ENCODE measurements around the gene DYNLT4. TPM values are rescaled to one million over a fixed set of nuclear protein-coding genes. Genes with fewer than 3 reads are reported as not detected.

Gene DYNLT4
- total and polyA plus RNA-seq, 5 donors from 2014 or later, result 0.71 to 3.6 (median 2.3) TPM; not detected in 1

GRCh38 chr1:44834328-44834727 is 27.2 kb upstream of the DYNLT4 start:
- no peaks in the 10 kb centered on the region for H3K36me3 Mint-ChIP-seq

GRCh38 chr1:44832056-44832705 is 25.0 kb upstream of the DYNLT4 start:
- no peak overlapping the region for H3K4me3 ChIP-seq (ENCODE audit: low read depth, low read length)
- no peaks in the 10 kb centered on the region for H3K36me3 Mint-ChIP-seq

More at GRCh38 chr1:44834328-44834727, 27.2 kb upstream of the DYNLT4 start:
- Histone ChIP-seq H3K27ac (ENCODE audit: insufficient read depth, low read length, poor library complexity, severe bottlenecking) (no peak overlapping the region), H3K4me1 (ENCODE audit: control insufficient read depth, insufficient read depth, low read length, poor library complexity, severe bottlenecking) (peaks cover 6% of the 10 kb centered on the region), H3K36me3 (ENCODE audit: control insufficient read depth, insufficient read depth, low read length) (no peaks in the 10 kb centered on the region), H3K4me3 (ENCODE audit: low read depth, low read length) (no peak overlapping the region), H3K9me3 (ENCODE audit: control insufficient read depth in 2 of 2, low read length in 2 of 2) (no peaks in the 10 kb centered on the region), H3K27me3 (ENCODE audit: control insufficient read depth, insufficient read depth, low read length) (no peaks in the 10 kb centered on the region)
- no peak overlapping the region for H3K4me3 Mint-ChIP-seq
- H3K27ac Mint-ChIP-seq, result peak overlapping the region in 1 of 3 donors; percentile 18
- no peak for DNase-seq
- ATAC-seq (ENCODE audit: low read depth in 2 of 2), result no peak
- peaks cover 7 to 10% (median 7%) of the 10 kb centered on the region in 4 donors for H3K4me1 Mint-ChIP-seq
- no peaks in the 10 kb centered on the region for H3K9me3 Mint-ChIP-seq
- H3K27me3 Mint-ChIP-seq, result no peaks in the 10 kb centered on the region

GRCh38 chr1:44831516-44831915 is 24.4 kb upstream of the DYNLT4 start:
- H3K36me3 ChIP-seq (ENCODE audit: control insufficient read depth, insufficient read depth, low read length), result no peaks in the 10 kb centered on the region
- no peak overlapping the region for H3K4me3 Mint-ChIP-seq

More at GRCh38 chr1:44832056-44832705, 25.0 kb upstream of the DYNLT4 start:
- Histone ChIP-seq H3K9me3 (ENCODE audit: control insufficient read depth in 2 of 2, low read length in 2 of 2) (no peaks in the 10 kb centered on the region), H3K27ac (ENCODE audit: insufficient read depth, low read length, poor library complexity, severe bottlenecking) (no peak overlapping the region), H3K4me1 (ENCODE audit: control insufficient read depth, insufficient read depth, low read length, poor library complexity, severe bottlenecking) (peaks cover 6% of the 10 kb centered on the region), H3K27me3 (ENCODE audit: control insufficient read depth, insufficient read depth, low read length) (no peaks in the 10 kb centered on the region), H3K36me3 (ENCODE audit: control insufficient read depth, insufficient read depth, low read length) (no peaks in the 10 kb centered on the region)
- H3K27me3 Mint-ChIP-seq, result no peaks in the 10 kb centered on the region
- DNase-seq (no peak), ATAC-seq (ENCODE audit: low read depth in 2 of 2) (no peak)
- peaks cover 7 to 10% (median 7%) of the 10 kb centered on the region in 4 donors for H3K4me1 Mint-ChIP-seq
- H3K27ac Mint-ChIP-seq, result no peak overlapping the region
- H3K9me3 Mint-ChIP-seq, result no peaks in the 10 kb centered on the region
- no peak overlapping the region for H3K4me3 Mint-ChIP-seq

GRCh38 chr1:44830900-44831304 is 23.8 kb upstream of the DYNLT4 start:
- ATAC-seq (ENCODE audit: low read depth in 2 of 2), result no peak
- Mint-ChIP-seq H3K27ac (peak overlapping the region in 1 of 3 donors; percentile 36), H3K9me3 (no peaks in the 10 kb centered on the region), H3K4me3 (no peak overlapping the region), H3K36me3 (no peaks in the 10 kb centered on the region), H3K4me1 (peaks cover 4 to 5% (median 4%) of the 10 kb centered on the region in 4 donors), H3K27me3 (no peaks in the 10 kb centered on the region)
- no peaks in the 10 kb centered on the region for H3K36me3 ChIP-seq (ENCODE audit: control insufficient read depth, insufficient read depth, low read length)
- no peaks in the 10 kb centered on the region for H3K27me3 ChIP-seq (ENCODE audit: control insufficient read depth, insufficient read depth, low read length)
- H3K27ac ChIP-seq (ENCODE audit: insufficient read depth, low read length, poor library complexity, severe bottlenecking), result no peak overlapping the region
- H3K9me3 ChIP-seq (ENCODE audit: control insufficient read depth in 2 of 2, low read length in 2 of 2), result no peaks in the 10 kb centered on the region
- DNase-seq, result no peak
- peaks cover 4% of the 10 kb centered on the region for H3K4me1 ChIP-seq (ENCODE audit: control insufficient read depth, insufficient read depth, low read length, poor library complexity, severe bottlenecking)
- no peak overlapping the region for H3K4me3 ChIP-seq (ENCODE audit: low read depth, low read length)

More at GRCh38 chr1:44831516-44831915, 24.4 kb upstream of the DYNLT4 start:
- Histone ChIP-seq H3K9me3 (ENCODE audit: control insufficient read depth in 2 of 2, low read length in 2 of 2) (no peaks in the 10 kb centered on the region), H3K4me3 (ENCODE audit: low read depth, low read length) (no peak overlapping the region), H3K4me1 (ENCODE audit: control insufficient read depth, insufficient read depth, low read length, poor library complexity, severe bottlenecking) (peaks cover 6% of the 10 kb centered on the region), H3K27me3 (ENCODE audit: control insufficient read depth, insufficient read depth, low read length) (no peaks in the 10 kb centered on the region), H3K27ac (ENCODE audit: insufficient read depth, low read length, poor library complexity, severe bottlenecking) (no peak overlapping the region)
- no peaks in the 10 kb centered on the region for H3K9me3 Mint-ChIP-seq
- no peak overlapping the region for H3K27ac Mint-ChIP-seq
- ATAC-seq (ENCODE audit: low read depth in 2 of 2) (no peak), DNase-seq (no peak)
- peaks cover 7 to 8% (median 7%) of the 10 kb centered on the region in 4 donors for H3K4me1 Mint-ChIP-seq
- H3K36me3 Mint-ChIP-seq, result no peaks in the 10 kb centered on the region
- H3K27me3 Mint-ChIP-seq, result no peaks in the 10 kb centered on the region

- H3K27ac ChIP-seq (ENCODE audit: insufficient read depth, low read length, poor library complexity, severe bottlenecking), result no peak overlapping the region
- H3K4me1 Mint-ChIP-seq, result no peaks in the 10 kb centered on the region
- no peak overlapping the region for H3K4me3 ChIP-seq (ENCODE audit: low read depth, low read length)
- DNase-seq, result no peak
- H3K36me3 ChIP-seq (ENCODE audit: control insufficient read depth, insufficient read depth, low read length), result no peaks in the 10 kb centered on the region
- no peak overlapping the region for H3K4me3 Mint-ChIP-seq
- H3K9me3 Mint-ChIP-seq, result no peaks in the 10 kb centered on the region
- no peaks in the 10 kb centered on the region for H3K36me3 Mint-ChIP-seq
- ATAC-seq (ENCODE audit: low read depth in 2 of 2), result no peak
- H3K4me1 ChIP-seq (ENCODE audit: control insufficient read depth, insufficient read depth, low read length, poor library complexity, severe bottlenecking), result no peaks in the 10 kb centered on the region
- no peaks in the 10 kb centered on the region for H3K27me3 Mint-ChIP-seq
- H3K27me3 ChIP-seq (ENCODE audit: control insufficient read depth, insufficient read depth, low read length), result no peaks in the 10 kb centered on the region
- H3K27ac Mint-ChIP-seq, result no peak overlapping the region
- H3K9me3 ChIP-seq (ENCODE audit: control insufficient read depth in 2 of 2, low read length in 2 of 2), result no peaks in the 10 kb centered on the region
These were observed 22.6 kb upstream of the DYNLT4 start for GRCh38 chr1:44829506-44830384.

- H3K27ac Mint-ChIP-seq, result no peak overlapping the region
- H3K4me3 Mint-ChIP-seq, result no peak overlapping the region
- no peaks in the 10 kb centered on the region for H3K27me3 Mint-ChIP-seq
- no peak overlapping the region for H3K4me3 ChIP-seq (ENCODE audit: low read depth, low read length)
- no peaks in the 10 kb centered on the region for H3K9me3 ChIP-seq (ENCODE audit: control insufficient read depth in 2 of 2, low read length in 2 of 2)
- no peaks in the 10 kb centered on the region for H3K9me3 Mint-ChIP-seq
- ATAC-seq (ENCODE audit: low read depth in 2 of 2) (no peak), DNase-seq (no peak)
- no peaks in the 10 kb centered on the region for H3K4me1 ChIP-seq (ENCODE audit: control insufficient read depth, insufficient read depth, low read length, poor library complexity, severe bottlenecking)
- H3K36me3 ChIP-seq (ENCODE audit: control insufficient read depth, insufficient read depth, low read length), result no peaks in the 10 kb centered on the region
- no peak overlapping the region for H3K27ac ChIP-seq (ENCODE audit: insufficient read depth, low read length, poor library complexity, severe bottlenecking)
- no peaks in the 10 kb centered on the region for H3K27me3 ChIP-seq (ENCODE audit: control insufficient read depth, insufficient read depth, low read length)
- no peaks in the 10 kb centered on the region for H3K4me1 Mint-ChIP-seq
- no peaks in the 10 kb centered on the region for H3K36me3 Mint-ChIP-seq
These were observed 21.8 kb upstream of the DYNLT4 start for GRCh38 chr1:44828841-44829440.

GRCh38 chr1:44828003-44828651 is 21.0 kb upstream of the DYNLT4 start:
- no peaks in the 10 kb centered on the region for H3K36me3 ChIP-seq (ENCODE audit: control insufficient read depth, insufficient read depth, low read length)
- Mint-ChIP-seq H3K4me3 (no peak overlapping the region), H3K9me3 (no peaks in the 10 kb centered on the region), H3K4me1 (no peaks in the 10 kb centered on the region), H3K27ac (no peak overlapping the region), H3K36me3 (no peaks in the 10 kb centered on the region), H3K27me3 (no peaks in the 10 kb centered on the region)
- no peaks in the 10 kb centered on the region for H3K4me1 ChIP-seq (ENCODE audit: control insufficient read depth, insufficient read depth, low read length, poor library complexity, severe bottlenecking)
- no peak for DNase-seq
- H3K27ac ChIP-seq (ENCODE audit: insufficient read depth, low read length, poor library complexity, severe bottlenecking), result no peak overlapping the region
- ATAC-seq (ENCODE audit: low read depth in 2 of 2), result no peak
- H3K27me3 ChIP-seq (ENCODE audit: control insufficient read depth, insufficient read depth, low read length), result no peaks in the 10 kb centered on the region
- no peaks in the 10 kb centered on the region for H3K9me3 ChIP-seq (ENCODE audit: control insufficient read depth in 2 of 2, low read length in 2 of 2)
- no peak overlapping the region for H3K4me3 ChIP-seq (ENCODE audit: low read depth, low read length)
